ENCODE data around the gene ZNF609.

DNA sequence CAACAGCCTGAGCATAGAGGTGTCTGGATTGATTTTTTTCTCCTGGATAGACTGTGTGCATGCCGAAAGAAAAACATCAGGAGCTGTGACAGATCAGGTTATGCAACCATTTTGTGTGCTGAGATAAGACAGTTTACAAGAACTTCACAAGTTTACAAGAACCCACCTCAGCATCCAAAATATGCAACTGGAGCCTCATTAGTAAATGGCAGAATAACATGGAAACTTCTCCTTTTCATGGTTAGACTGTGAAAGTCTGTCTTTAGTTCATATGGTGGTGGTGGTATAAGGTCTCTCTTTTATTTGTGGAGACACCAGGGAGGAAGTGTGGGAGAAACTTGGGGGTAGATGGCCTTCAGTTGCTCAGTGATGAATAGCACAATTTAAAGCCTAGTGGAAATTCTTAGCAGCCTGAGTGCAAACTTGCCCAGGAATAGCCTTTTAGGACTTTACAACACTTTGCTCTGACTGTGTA is 3.7 kb upstream of the ZNF609 start:
- TF ChIP-seq POLR2A (IDR thresholded peaks at IDR 0.05) (no peak), EP300 (IDR thresholded peaks at IDR 0.05) (no peak)

Data from sigmoid colon (tissue), 4 donors.